SH-SY5Y (cell line): ENCODE results near the gene ISG15.

ENCODE experiments used
- GATA2 ChIP-seq: IDR thresholded peaks from 2 replicates; pipeline ENCODE4 v1.6.1; 2011; ENCODE audit warnings: mild to moderate bottlenecking, low read depth, low read length
- GATA3 ChIP-seq: IDR thresholded peaks from 2 replicates; pipeline ENCODE4 v1.6.1; 2011; ENCODE audit warnings: low read depth, mild to moderate bottlenecking, low read length, moderate library complexity

The ISG15 gene

DNA sequence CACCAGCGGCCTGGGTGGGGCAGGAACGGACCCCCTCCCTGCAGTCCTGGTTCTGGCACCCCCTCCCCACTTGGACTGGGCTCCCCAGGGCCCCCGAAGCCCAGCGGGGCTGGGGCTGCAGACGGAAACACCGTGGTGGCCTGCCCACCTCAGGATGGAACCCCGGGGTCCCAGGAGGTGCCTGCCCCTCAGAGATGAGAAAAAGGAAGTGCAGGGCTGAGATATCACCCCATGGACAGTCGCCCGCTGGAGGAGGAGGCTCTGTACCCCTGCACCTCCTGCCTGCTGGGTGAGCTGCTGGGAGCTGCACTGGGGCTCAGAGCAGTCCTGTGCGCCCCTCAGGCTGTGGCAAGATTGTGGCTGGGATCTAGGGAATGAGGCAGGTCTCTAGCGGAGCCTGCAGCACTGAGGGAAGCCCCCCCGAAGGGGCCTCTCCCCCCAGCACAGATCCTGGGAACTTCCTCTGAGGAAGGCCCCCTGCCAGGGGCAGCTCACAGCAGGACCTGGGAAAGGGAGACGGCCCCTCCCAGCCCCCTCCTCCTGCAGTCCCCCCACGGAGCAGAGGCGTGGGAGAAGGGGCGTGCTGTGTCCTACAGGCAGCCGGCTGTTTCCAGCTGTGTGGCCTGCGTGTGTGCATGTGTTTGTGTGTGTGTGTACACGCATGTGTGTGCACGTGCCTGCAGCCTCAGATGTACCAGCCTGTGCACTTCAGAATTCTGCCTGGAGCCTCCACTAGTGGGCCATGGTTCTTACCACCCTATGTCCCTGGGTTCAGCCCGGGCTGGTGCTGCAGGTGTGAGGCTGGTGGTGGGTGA lies 13.5 kb downstream of the ISG15 start:
- TF ChIP-seq GATA2 (no peak), GATA3 (no peak)

DNA sequence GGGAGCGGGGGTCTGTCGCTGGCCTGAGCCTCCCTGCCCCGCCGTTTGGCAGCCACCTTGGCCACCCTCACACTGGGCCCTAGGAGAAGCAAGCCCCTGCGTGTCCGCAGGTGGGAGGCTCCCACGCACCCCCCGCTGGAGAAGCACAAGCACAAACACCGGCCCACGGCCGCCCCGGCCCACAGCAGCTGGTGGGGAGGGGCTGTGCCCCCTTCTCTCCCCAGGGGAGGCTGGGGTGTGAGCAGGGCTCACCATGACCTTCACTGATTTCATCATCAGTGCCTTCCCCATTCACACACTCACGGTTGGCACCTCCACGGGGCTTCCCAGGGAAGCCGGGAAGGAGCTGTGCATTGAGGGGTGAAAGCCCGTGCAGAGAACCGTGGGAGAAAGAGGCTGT lies 14.5 kb downstream of the ISG15 start:
- TF ChIP-seq GATA2 (no peak), GATA3 (no peak)

DNA sequence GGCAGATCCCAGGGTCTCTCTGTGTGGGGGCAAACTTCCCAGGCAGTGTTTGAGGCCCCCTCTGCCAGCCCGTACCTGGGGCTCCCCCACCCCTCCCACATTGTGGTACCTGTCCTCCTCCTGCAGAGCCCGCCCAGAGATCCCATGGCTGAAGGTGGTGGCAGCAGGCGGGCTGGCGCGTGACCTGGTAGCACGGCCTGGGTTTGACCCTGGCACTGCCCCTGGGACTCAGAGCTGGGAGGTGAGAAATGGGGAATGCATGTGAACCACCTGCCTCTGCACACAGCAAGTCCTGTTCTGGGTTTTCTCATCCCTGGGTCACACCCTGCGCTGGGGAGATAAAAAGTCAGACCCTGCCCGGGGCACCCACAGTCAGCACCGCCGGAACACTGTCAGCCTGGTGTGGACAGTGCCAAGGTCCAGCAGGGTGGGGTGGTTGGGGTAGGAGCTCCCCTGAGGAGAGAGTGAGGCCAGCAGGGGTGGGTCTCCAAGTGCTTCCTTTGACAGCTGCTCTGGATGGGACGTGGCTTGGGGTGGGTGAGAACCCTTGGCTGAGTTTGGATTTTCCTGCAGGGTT lies 18.4 kb downstream of the ISG15 start:
- TF ChIP-seq GATA3 = no peak
- no peak for TF ChIP-seq GATA2

DNA sequence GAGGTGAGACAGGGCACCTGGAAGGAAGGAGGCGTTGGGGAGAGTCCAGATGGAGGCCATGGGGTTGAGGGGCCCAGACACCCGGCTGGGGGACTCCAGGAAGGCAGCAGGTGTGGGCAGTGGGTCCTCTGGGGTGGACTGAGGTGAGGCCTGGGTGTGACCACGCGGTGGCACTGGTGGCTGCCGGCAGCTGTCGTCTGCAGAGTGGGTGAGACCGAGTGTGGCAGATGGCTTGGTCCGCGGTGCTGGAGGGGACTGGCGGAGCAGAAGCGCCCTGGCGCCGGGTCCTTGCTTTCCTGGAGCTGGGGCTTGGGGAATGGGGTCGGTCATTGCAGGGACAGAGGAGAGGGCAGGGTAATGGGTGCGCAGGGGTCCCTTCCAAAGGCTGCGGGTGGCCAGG lies 19.1 kb downstream of the ISG15 start:
- TF ChIP-seq GATA3 (no peak), GATA2 (no peak)

DNA sequence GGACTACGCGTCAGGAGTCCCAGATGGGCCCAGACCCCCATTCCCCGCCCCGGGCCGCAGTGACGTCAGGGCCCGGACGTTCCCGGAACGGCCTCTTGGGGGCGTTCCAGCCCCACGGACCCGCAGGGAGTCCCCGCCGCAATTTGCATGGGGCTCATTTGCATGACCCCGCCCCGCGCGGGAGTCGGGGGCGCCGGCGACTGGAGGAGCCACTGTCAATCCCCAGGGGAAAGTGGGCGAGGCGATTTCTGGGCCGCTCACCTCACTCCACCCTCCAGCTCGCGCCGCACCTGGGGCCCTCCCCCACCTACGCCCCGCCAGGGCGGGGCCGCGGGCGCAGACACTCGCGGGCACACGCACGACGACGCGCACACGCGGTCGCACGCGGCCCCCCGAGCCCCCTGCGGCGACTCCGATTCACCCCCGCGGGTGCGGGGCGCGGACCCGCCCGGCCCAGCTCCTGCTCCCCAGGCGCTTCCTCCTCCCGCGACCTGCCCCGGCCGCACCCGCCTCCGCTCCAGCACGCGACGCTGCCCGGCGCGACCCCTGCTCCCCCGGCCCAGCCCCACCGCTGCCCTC lies 19.8 kb downstream of the ISG15 start:
- TF ChIP-seq GATA2 (no peak), GATA3 (no peak)

DNA sequence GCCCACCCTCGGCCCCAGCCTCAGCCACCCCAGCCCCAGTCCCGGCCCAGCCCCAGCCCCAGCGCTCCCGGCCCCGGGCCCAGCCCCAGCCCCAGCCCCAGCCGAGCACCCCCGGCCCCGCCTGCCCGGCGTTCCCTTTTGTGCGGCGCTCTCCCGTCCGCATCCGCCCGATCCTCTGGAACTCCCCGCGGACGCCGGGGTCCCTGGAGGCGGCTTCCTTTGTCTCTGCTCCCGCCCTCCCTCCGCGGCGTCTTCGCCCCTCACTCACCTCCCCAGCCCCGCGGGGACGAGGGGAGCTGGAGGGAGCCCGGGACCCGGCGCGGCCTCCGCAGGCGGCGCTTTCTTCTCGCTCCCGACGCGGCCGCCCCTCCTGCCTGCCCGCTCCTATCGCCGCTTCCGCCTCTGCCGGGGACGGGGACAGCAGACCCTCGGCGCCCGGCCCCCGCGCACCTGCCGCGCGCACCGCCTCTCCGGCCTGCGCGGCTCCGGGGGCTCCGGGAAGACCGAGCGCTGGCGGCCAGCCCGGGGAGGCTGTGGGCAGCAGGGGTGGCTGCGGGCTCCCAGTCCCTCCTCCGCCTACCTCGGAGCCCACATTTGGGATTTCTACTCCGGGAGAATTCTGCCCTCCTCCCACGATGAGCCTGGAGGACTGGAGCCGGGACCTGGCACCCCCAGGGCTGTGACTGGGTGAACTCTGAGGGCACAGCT lies 20.6 kb downstream of the ISG15 start:
- TF ChIP-seq GATA3 (no peak), GATA2 (no peak)

DNA sequence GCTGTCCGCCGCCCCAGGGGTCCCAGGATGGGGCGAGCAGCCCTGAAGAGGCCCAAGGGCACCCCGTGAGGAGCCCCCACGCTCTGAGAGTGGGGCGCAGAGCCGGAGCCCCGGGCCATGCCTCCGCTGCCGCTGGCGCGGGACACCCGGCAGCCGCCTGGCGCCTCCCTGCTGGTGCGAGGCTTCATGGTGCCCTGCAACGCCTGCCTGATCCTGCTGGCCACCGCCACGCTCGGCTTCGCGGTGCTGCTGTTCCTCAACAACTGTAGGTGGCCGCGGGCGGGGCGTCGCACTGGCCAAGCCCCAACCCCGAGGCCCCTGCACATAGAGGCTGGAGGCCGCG lies 21.1 kb downstream of the ISG15 start:
- TF ChIP-seq GATA2 = no peak
- no peak for TF ChIP-seq GATA3

DNA sequence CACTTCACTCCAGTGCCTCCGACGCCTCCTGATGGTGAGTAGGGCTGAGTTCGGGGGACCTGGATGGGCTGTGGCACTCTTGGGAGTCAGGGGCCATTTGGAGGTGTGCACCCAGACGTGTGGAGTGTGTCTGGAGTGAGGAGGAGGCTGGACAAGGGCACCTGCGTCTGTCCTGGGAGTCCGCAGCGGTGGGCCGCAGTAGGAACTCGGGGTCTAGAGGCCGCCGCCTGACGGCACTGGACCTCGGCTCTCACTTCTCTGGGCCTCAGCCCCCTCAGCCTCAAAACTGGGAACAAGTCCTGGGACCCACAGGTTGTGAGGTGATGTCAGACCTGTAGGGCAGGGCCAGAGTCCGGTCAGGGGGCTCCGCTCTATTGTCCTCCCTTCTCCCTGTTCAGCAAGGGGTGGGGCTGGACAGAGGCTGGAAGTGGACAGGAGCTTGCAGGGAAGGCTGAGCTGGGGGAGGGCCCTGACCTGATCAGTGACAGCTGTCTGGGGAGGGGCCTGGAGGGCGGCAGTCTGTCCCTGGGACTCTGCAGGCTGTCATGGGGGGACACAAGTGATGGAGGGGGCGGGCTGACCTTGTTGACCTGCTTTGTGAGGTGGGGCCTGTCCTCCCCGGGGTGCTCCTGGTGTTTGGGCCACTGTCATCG lies 22.1 kb downstream of the ISG15 start:
- no peak for TF ChIP-seq GATA3
- TF ChIP-seq GATA2 = no peak

DNA sequence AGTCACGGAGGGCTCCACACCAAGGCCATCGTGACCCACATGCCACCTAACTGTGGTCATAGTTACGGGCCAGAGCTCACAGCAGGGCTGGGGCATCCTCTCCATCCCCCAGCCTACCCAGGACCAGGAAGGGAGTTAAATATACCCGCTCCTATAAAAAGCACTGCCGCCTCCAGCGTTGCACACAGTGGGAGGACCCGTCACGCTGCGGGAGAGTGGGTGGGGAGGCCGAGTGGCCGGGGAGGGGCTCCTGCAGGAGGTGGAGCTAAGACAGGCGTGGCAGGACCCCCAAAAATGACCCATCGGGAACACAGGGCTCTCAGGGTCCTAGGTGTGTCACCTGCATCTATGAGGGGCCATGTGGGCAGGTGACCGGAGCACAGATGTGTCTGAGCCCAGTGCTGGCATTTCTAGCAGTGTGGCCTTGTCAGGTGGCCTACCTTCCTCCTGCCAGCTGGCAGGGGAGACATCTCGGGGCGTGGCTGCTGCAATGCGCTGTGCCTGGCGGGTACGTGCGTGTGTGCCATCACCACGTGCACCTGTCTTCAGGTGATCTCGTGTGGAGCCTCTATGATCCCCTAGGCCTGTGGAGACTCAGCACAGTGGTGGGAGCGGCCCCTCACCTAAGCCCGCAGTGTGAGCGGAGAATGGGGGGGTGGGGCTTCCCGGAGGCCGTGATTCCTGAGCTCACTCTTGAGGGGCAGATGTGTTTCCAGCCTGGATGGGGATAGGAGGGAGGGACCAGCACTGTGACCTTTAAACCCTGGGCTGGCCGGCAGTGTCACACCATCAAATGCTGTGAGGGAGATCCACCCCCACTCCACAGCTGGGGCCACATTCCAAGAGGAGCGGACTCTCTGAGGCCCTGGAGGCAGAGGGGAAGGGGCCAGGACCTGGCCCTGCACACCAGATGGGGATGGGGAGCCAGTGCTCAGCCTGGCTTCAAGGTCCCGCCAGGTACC lies 24.4 kb downstream of the ISG15 start:
- TF ChIP-seq GATA3 (no peak), GATA2 (no peak)

DNA sequence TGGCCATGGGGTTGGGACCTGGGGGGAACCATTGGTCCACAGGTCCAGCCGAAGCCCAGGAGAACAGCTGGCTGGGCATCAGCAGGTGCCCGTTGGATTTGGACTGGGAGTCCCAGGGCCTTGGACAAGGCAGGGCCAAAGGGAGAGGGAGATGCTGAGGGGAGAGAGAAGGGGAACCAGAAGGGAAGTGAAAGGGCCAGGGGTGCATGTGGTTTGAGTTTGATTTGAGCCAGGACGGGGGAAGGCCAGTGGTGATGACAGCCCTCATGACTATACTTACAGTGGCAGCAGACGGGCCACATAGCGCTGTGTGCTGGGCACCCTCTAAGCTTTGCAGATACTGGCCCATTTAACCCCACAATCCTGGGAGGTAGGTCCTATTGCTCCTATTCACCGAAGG lies 25.4 kb downstream of the ISG15 start:
- no peak for TF ChIP-seq GATA3
- TF ChIP-seq GATA2 = no peak

DNA sequence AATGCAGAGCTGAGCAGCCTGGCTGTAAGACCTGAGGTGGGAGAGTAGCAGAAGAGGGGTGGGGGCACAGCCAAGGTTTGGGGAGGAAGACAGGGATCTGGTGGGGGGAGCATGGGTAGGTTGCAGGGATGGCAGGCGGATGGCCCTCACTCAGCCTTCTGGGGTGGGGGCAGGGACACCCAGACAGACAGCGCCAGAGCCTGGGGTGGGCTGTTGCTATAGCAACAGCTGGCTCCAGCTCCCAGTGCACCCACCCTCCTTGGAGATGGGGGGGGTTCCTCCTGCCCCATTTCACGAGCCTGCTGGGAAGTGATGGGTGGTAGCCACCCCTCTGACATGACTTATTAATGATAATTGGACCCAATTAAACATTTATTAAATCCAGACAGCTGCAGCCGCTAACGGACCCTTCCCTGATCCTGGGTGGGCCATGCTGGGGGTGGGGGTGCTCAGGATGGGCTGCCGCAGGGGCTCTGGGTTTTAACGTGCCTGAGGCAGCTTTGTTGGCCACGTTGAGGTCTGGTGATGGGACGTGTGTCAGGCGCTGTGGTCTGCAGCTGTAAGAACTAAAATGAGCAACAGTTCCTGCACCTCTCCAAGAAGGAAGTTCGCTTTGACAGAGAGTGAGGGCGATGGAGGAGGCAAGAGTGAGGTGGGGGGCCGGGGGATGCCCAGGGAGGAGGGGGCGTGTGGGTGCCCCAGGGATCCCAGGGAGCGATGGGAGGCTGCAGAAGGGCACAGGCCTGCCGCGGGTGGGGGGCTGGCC lies 26.0 kb downstream of the ISG15 start:
- TF ChIP-seq GATA3 = no peak
- no peak for TF ChIP-seq GATA2

DNA sequence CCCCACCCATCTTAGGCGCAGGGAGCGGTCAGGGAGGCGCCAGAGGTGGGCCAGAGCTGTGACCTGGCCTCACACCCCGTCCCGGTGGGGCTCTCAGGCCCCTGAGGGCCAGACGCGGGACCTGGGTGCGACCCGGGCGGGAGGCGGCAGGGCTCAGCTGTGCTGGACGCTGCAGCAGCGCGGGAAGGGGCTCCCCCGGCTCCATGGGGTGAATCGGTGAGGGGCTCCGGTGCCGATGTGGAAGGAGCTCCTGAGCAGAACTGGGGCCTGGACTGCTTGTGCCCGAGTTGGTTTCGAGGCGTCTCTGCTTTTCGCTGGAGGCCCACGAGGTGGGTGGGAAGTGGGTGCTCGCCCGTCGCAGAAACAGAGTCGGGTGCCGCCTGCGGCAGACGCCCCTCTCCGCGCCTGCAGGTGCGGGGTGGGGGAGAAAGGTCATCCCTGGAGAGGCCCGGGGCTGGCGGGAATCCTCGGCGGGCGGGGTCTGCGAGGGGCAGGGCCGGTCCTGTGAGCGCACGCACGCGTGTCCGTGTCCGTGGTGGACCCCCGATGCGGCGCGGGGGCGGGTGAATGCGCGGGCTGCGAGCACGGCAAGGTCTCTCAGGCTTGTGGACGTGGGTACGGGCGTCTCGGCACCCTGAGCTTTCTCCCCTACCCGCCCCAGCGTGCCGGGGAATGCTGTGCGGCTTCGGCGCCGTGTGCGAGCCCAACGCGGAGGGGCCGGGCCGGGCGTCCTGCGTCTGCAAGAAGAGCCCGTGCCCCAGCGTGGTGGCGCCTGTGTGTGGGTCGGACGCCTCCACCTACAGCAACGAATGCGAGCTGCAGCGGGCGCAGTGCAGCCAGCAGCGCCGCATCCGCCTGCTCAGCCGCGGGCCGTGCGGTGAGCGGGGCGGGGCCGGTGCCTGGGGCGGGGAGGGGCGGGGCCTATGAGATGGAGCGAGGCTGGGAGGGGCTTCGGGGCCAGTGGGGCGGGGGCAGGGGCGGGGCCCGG lies 27.0 kb downstream of the ISG15 start:
- TF ChIP-seq GATA2 (no peak), GATA3 (no peak)
